ENCODE data around the gene EID2.

The EID2 gene

GRCh38 chr19:39500543-39500942, 39.4 kb downstream of the EID2 start:
- no peak for DNase-seq

- no peak for DNase-seq
Observed at GRCh38 chr19:39499932-39500331, 40.0 kb downstream of the EID2 start.

GRCh38 chr19:39498798-39499642, 40.9 kb downstream of the EID2 start, which contains the start of gene DLL3:
TSS of gene DLL3 (plus strand) at chr19:39498947. CDS start at chr19:39498975, 28 bp downstream.
- DNase-seq: no peak

GRCh38 chr19:39497996-39498797, 41.8 kb downstream of the EID2 start:
- no peak for DNase-seq

- DNase-seq: peak; percentile 11
Observed at GRCh38 chr19:39497701-39497995, 42.3 kb downstream of the EID2 start.

- no peak for DNase-seq
Observed at GRCh38 chr19:39496063-39496462, 43.9 kb downstream of the EID2 start.

- DNase-seq: no peak
Observed at GRCh38 chr19:39494661-39495060, 45.3 kb downstream of the EID2 start.

- DNase-seq: no peak
Observed at GRCh38 chr19:39492788-39493187, 47.2 kb downstream of the EID2 start.

- no peak for DNase-seq
Observed at GRCh38 chr19:39492225-39492624, 47.7 kb downstream of the EID2 start.

GRCh38 chr19:39489756-39490155, 50.2 kb downstream of the EID2 start:
- DNase-seq: no peak

Data from CD4-positive, alpha-beta T cell treated with Interferon gamma for 1 hour (primary cell).